Measurements from ENCODE around the gene PARD3.

GRCh38 chr10:34702982-34703381, 112.1 kb downstream of the PARD3 start:
- no peak for TF ChIP-seq EZH2phosphoT487 (IDR thresholded peaks at IDR 0.05; ENCODE audit: insufficient read depth, low read depth)
- TF ChIP-seq EZH2 (IDR thresholded peaks at IDR 0.05; ENCODE audit: insufficient read depth, poor library complexity, severe bottlenecking) = no peak
